Lower lobe of right lung (tissue), 2 donors: Measurements from ENCODE around the gene MAGEC2. TPM values are rescaled to one million over a fixed set of nuclear protein-coding genes. Genes with fewer than 3 reads are reported as not detected.

Experiments
- ATAC-seq, 2 donors: fragments of 200-7000 bp; cut with Tn5 transposase; one replicate each; pipeline ENCODE4 v1.9.1; 2020 to 2022; ENCODE audit warnings: mild to moderate bottlenecking in 2 of 2, moderate library complexity in 2 of 2
- DNase-seq: peaks from one replicate; pipeline ENCODE4 v3.0.0-alpha.2; 2020
- H3K27ac ChIP-seq: fragments of 200-600 bp; one replicate; pipeline ENCODE4 v1.8.0; 2022
- H3K27me3 ChIP-seq: fragments of 200-600 bp; one replicate; pipeline ENCODE4 v1.8.0; 2022; ENCODE audit warnings: low read depth
- H3K36me3 ChIP-seq: fragments of 200-600 bp; one replicate; pipeline ENCODE4 v1.8.0; 2022; ENCODE audit warnings: mild to moderate bottlenecking
- H3K4me1 ChIP-seq: fragments of 200-600 bp; one replicate; pipeline ENCODE4 v1.8.0; 2022
- H3K4me3 ChIP-seq: fragments of 200-600 bp; one replicate; pipeline ENCODE4 v1.8.0; 2022; ENCODE audit warnings: mild to moderate bottlenecking
- H3K9me3 ChIP-seq: fragments of 200-600 bp; one replicate; pipeline ENCODE4 v1.8.0; 2022
- intact Hi-C: fragments of 100-400 bp; cut with DNase I; formaldehyde crosslinking; loops from one replicate; pipeline ENCODE4 v1.11.0; 2022
- long read RNA-seq: library from polyadenylated mRNA; unstranded; transcript quantifications from one replicate; pipeline ENCODE4 v2.0.0, GENCODE V29; 2021
- total RNA-seq: library from RNA; stranded (reverse); fragmentation: NEBNext Ultra II Directional; extraction: Animal tissue kit (Norgen Biotek cat#: 25700); gene quantifications from one replicate; pipeline ENCODE4 v1.2.1, GENCODE V29; 2021
- TF ChIP-seq, protein P1 (sequence below): fragments of 200-600 bp; IDR thresholded peaks from one replicate; pipeline ENCODE4 v1.8.0; 2022; ENCODE audit warnings: antibody characterized with exemption, mild to moderate bottlenecking
- donor health status: DM: no; HTN: yes; CAD: no; lungs with severe emphysema.

Gene MAGEC2
- not detected for total RNA-seq
- long read RNA-seq, result 0 reads

DNA sequence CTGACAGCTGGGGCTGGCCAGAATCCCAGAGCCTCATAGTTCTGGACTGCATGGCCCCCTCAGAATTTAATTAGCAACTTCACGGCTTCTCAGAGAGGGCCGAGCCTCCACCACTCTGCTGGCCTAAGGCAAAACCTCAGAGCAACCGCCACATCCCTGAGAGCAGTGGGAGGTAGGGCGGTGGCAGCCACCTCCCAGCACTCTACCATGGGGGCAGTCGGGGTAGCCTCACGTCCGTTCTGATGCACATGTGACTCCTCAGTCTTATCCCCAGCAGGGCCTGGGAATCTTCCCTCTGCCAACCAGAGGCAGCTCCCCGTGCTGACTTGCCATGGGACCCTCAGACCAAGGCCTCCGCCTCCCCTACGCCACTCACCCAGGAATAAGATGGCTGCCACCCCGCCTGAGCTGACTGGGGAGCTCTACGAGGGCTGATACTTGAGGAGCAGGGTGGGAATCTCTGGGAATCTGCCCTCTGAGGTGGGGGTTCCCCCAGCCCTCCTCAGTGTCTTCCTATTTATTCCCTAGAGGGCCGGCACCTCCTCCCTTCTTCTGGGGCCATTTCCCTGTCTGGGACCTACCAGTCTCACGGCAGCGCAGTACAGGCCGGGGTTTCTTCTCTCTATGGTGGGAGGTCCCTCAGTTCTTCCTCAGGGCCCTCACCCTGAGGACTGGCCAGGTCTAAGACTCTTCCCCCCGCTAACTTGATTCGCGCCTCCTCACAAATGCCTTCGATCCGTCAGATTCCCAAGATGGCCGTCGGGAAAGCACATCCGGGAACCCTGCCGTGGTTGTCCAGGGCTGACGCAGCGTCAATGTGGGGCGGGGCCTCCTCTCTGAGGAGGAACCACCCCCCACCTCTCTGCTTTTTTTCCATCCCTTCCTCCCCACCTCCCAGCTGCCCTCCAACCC lies at the start of gene MAGEC2:
Gene MAGEC2 (minus strand): TSS at position 769 of the 912 bp plus-strand sequence. CDS start 1,303 bp downstream, outside the sequence.
- H3K4me3 ChIP-seq, result no peak within 1 kb of the TSS
- H3K27ac ChIP-seq, result no peak within 1 kb of the TSS
- TF ChIP-seq, protein P1, sequence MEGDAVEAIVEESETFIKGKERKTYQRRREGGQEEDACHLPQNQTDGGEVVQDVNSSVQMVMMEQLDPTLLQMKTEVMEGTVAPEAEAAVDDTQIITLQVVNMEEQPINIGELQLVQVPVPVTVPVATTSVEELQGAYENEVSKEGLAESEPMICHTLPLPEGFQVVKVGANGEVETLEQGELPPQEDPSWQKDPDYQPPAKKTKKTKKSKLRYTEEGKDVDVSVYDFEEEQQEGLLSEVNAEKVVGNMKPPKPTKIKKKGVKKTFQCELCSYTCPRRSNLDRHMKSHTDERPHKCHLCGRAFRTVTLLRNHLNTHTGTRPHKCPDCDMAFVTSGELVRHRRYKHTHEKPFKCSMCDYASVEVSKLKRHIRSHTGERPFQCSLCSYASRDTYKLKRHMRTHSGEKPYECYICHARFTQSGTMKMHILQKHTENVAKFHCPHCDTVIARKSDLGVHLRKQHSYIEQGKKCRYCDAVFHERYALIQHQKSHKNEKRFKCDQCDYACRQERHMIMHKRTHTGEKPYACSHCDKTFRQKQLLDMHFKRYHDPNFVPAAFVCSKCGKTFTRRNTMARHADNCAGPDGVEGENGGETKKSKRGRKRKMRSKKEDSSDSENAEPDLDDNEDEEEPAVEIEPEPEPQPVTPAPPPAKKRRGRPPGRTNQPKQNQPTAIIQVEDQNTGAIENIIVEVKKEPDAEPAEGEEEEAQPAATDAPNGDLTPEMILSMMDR, result no peak
- no peaks in the 10 kb centered on the region for H3K4me1 ChIP-seq
- no peaks in the 10 kb centered on the region for H3K36me3 ChIP-seq
- intact Hi-C loops, result no loop called here
- no peak for DNase-seq
- no peak for ATAC-seq
- no peaks in the 10 kb centered on the region for H3K27me3 ChIP-seq
- no peaks in the 10 kb centered on the region for H3K9me3 ChIP-seq

- DNase-seq (no peak), ATAC-seq (no peak)
- no peaks in the 10 kb centered on the region for H3K4me1 ChIP-seq
- H3K9me3 ChIP-seq, result no peaks in the 10 kb centered on the region
- no peak overlapping the region for H3K4me3 ChIP-seq
- no peak overlapping the region for H3K27ac ChIP-seq
- no peaks in the 10 kb centered on the region for H3K27me3 ChIP-seq
- intact Hi-C loops, result no loop called here
- TF ChIP-seq, protein P1, result no peak
- no peaks in the 10 kb centered on the region for H3K36me3 ChIP-seq
These were observed 46.6 kb upstream of the MAGEC2 start for GRCh38 chrX:142251680-142252079.

DNA sequence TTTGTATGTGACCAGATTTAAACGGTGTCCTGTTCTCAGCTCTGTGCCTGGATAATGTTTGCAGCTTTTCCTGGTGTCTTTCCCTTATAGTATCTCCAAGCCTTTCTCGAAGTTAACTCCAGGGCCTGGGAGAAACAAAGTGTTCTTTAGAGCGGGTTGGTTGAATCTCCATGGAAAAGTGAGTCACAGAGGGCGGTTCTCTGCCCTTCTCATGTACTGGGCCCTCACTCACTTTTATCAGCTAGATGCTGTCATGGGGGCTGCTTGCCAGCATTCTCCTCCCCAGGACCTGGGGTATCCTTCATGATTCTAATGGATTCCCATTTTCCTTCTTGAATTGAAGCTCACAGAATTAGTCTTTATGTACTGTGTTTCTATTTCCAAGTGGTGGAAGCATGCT lies 46.1 kb upstream of the MAGEC2 start:
- intact Hi-C loops, result no loop called here
- Histone ChIP-seq H3K9me3 (no peaks in the 10 kb centered on the region), H3K27me3 (no peaks in the 10 kb centered on the region), H3K27ac (no peak overlapping the region), H3K4me3 (no peak overlapping the region), H3K36me3 (no peaks in the 10 kb centered on the region), H3K4me1 (no peaks in the 10 kb centered on the region)
- DNase-seq (no peak), ATAC-seq (no peak)
- TF ChIP-seq, protein P1, result no peak

DNA sequence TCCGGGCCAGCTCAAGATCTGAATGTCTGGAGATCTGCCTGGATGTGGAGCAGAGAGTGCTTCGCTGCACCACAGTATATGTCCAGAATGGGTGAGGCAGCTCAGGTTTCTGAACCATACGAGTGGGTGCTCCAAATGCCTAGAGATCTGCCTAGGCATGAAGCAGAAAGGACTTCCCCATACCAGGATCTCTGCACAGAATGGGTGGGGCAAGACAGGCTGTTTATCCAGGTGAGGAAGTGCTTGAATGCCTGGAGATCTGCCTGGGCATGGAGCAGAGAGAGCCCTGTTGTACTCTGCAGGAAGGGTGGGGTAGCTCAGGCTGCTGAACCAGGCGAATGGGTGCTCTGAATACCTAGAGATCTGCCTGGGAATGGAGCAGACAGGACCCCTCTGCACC lies 45.4 kb upstream of the MAGEC2 start:
- Histone ChIP-seq H3K27ac (no peak overlapping the region), H3K4me1 (no peaks in the 10 kb centered on the region), H3K36me3 (no peaks in the 10 kb centered on the region), H3K27me3 (no peaks in the 10 kb centered on the region), H3K4me3 (no peak overlapping the region), H3K9me3 (no peaks in the 10 kb centered on the region)
- TF ChIP-seq, protein P1, result no peak
- DNase-seq (no peak), ATAC-seq (no peak)
- intact Hi-C loops, result no loop called here

DNA sequence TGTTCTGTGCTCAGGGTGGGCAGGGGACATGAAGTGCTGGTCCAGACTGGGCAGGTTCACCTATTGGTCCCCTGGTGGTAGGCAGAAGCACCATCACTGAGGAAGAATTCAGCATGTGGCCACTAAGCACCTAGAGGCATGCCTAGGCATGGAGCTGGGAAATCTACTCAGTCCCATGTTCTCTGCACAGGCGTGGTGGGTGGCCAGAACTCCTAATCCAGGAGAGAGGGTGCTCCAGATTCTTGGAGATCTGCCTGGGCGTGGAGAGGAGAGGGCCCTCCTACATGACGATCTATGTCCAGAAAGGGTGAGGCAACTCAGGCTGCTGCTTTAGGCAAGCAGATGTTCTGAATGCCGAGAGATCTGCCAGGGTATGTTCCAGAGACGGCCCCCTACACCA lies 44.6 kb upstream of the MAGEC2 start:
- Histone ChIP-seq H3K27me3 (no peaks in the 10 kb centered on the region), H3K9me3 (no peaks in the 10 kb centered on the region), H3K4me1 (no peaks in the 10 kb centered on the region), H3K27ac (no peak overlapping the region), H3K36me3 (no peaks in the 10 kb centered on the region), H3K4me3 (no peak overlapping the region)
- intact Hi-C loops, result no loop called here
- TF ChIP-seq, protein P1, result no peak
- ATAC-seq, result no peak
- DNase-seq, result no peak
